Psoas muscle (tissue), 8 donors: Measurements from ENCODE around the gene TTYH1. TPM values are rescaled to one million over a fixed set of nuclear protein-coding genes. Genes with fewer than 3 reads are reported as not detected.

Source experiments
- ATAC-seq, 4 donors: fragments of 200-7000 bp; cut with Tn5 transposase; one replicate each; pipeline ENCODE4 v1.9.1; 2020; ENCODE audit warnings: moderate library complexity in 3 of 4, mild to moderate bottlenecking in 2 of 4
- DNase-seq, 2 donors: peaks; one replicate each; pipeline ENCODE4 v3.0.0-alpha.2; 2020
- H3K27ac ChIP-seq: fragments of 200-600 bp; one replicate; pipeline ENCODE4 v1.8.0; 2022
- H3K27me3 ChIP-seq, 3 donors: fragments of 200-600 bp in 1 of 3; one replicate each; pipeline versions ENCODE4 v1.6.1 to v1.8.0; 2013 to 2022; ENCODE audit warnings: low read length in 2 of 3, mild to moderate bottlenecking in 2 of 3, moderate library complexity in 1 of 3; ENCODE audit not compliant: insufficient read depth in 3 of 3
- H3K36me3 ChIP-seq, 2 donors: fragments of 200-600 bp in 1 of 2; one replicate each; pipeline versions ENCODE4 v1.6.1 to v1.8.0; 2013 to 2022; ENCODE audit warnings: low read depth in 1 of 2, mild to moderate bottlenecking in 1 of 2, moderate library complexity in 1 of 2; ENCODE audit not compliant: insufficient read depth in 1 of 2
- H3K4me1 ChIP-seq: fragments of 200-600 bp; one replicate; pipeline ENCODE4 v1.8.0; 2022
- H3K4me3 ChIP-seq: fragments of 200-600 bp; one replicate; pipeline ENCODE4 v1.8.0; 2022; ENCODE audit warnings: mild to moderate bottlenecking
- H3K9me3 ChIP-seq: fragments of 200-600 bp; one replicate; pipeline ENCODE4 v1.8.0; 2022
- CTCF ChIP-seq: fragments of 200-600 bp; IDR thresholded peaks from one replicate; pipeline ENCODE4 v1.8.0; 2022; ENCODE audit warnings: antibody characterized with exemption
- WGBS, 3 donors: extraction: QIAGEN DNeasy Blood & Tissue Kit; methylation state at CpG; one replicate each; pipeline versions ENCODE4 v1.1.6 to v1.1.7; 2013; 5-methylcytosine and 5-hydroxymethylcytosine counted together
- intact Hi-C, 2 donors: fragments of 100-400 bp; cut with DNase I; formaldehyde crosslinking; loops; one replicate each; pipeline versions ENCODE4 v1.11.0 to v1.14.2; 2022
- polyA plus RNA-seq, 3 donors: library from polyadenylated mRNA; stranded (reverse); fragments of 200-250 nt; gene quantifications; one replicate each; pipeline ENCODE4 v1.2.3, GENCODE V29; 2013
- total RNA-seq, 4 donors: library from RNA; stranded (reverse); fragmentation: NEBNext Ultra II Directional in 2 of 4; extraction: Animal tissue kit (Norgen Biotek cat#: 25700) in 2 of 4; gene quantifications; one replicate each; pipeline versions ENCODE4 v1.2.1 to v1.2.4, GENCODE V29; 2021 to 2023
- donor health status: healthy with polysubstance abuse.
- donor health status: DM: no; HTN: no; CAD: no; lungs with moderate emphysema.
- donor health status: Bipolar disorder and iron deficiency.
- donor health status: healthy.
- donor health status: DM: yes; HTN: yes; CAD: no.
- donor health status: DM: no; HTN: no; CAD: no.
- donor health status: DM: no; HTN: no; CAD: no.
- donor health status: DM: yes; HTN: yes; CAD: no.

TTYH1 gene
- total and polyA plus RNA-seq, 7 donors, result 0.34 to 1.9 (median 0.52) TPM; not detected in 1

GRCh38 chr19:54390942-54391577 is 24.2 kb upstream of the TTYH1 start:
- no peaks in the 10 kb centered on the region for H3K9me3 ChIP-seq
- ATAC-seq (no peak), DNase-seq (no peak)
- H3K4me1 ChIP-seq, result no peaks in the 10 kb centered on the region
- H3K27me3 ChIP-seq, result peaks cover 0 to 22% (median 5%) of the 10 kb centered on the region in 3 donors
- H3K4me3 ChIP-seq, result no peak overlapping the region
- no peaks in the 10 kb centered on the region for H3K36me3 ChIP-seq
- 14 to 19% (median 18%) methylated on average over 7 of the region's 7 CpGs for WGBS, 3 donors
- no peak overlapping the region for H3K27ac ChIP-seq
- intact Hi-C loops, result loop anchor here (2.0 to 10.0 kb wide), 2 partner anchors 222 to 226 kb away; no protein-coding TSS in a partner anchor
- peak; percentile 61 for TF ChIP-seq CTCF

GRCh38 chr19:54391589-54392061 is 23.6 kb upstream of the TTYH1 start:
- intact Hi-C loops, result loop anchor here (2.0 to 10.0 kb wide), 2 partner anchors 223 to 227 kb away; no protein-coding TSS in a partner anchor

GRCh38 chr19:54392105-54392504 is 23.2 kb upstream of the TTYH1 start:
- intact Hi-C loops, result loop anchor here in 1 of 2 donors (10.0 kb wide), 1 partner anchor 227 kb away; no protein-coding TSS in a partner anchor
- no peak for ATAC-seq
- TF ChIP-seq CTCF, result no peak
- Histone ChIP-seq H3K27ac (no peak overlapping the region), H3K4me3 (no peak overlapping the region), H3K36me3 (no peaks in the 10 kb centered on the region), H3K9me3 (no peaks in the 10 kb centered on the region), H3K27me3 (peaks cover 0 to 17% (median 3%) of the 10 kb centered on the region in 3 donors), H3K4me1 (no peaks in the 10 kb centered on the region)
- 45 to 62% (median 48%) methylated on average over 5 of the region's 5 CpGs for WGBS, 3 donors
- no peak for DNase-seq

More at GRCh38 chr19:54391589-54392061, 23.6 kb upstream of the TTYH1 start:
- Histone ChIP-seq H3K27me3 (peaks cover 0 to 21% (median 5%) of the 10 kb centered on the region in 3 donors), H3K36me3 (no peaks in the 10 kb centered on the region), H3K9me3 (no peaks in the 10 kb centered on the region), H3K4me3 (no peak overlapping the region), H3K27ac (no peak overlapping the region), H3K4me1 (no peaks in the 10 kb centered on the region)
- ATAC-seq (no peak), DNase-seq (no peak)
- TF ChIP-seq CTCF, result no peak
- 18 to 26% (median 20%) methylated on average over 4 of the region's 4 CpGs for WGBS, 3 donors

DNA sequence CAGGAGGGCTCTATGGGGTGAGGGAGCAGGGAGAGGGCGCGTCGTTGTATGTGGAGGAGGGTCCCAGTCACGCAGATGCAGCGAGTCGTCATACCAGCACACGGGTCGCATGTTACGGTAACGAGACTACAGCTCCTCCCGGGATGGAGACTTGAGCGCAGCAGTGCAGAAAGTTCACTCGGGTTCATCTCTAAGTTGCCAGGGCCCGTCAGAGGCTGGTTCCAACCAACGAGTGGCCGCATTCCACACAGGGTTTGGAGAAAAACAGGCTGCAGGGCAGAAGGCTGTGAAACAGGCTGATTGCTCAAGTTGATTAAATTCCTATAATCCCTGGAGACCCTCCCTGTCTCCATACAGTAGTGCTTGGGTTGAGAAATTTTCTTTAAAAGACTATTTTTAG is 21.9 kb upstream of the TTYH1 start:
- WGBS, 3 donors, result 72 to 79% (median 78%) methylated on average over 16 of the region's 16 CpGs
- intact Hi-C loops, result loop anchor here in 1 of 2 donors (10.0 kb wide), 1 partner anchor 229 kb away; no protein-coding TSS in a partner anchor
- H3K4me1 ChIP-seq, result no peaks in the 10 kb centered on the region
- ATAC-seq (no peak), DNase-seq (no peak)
- no peak overlapping the region for H3K27ac ChIP-seq
- no peaks in the 10 kb centered on the region for H3K36me3 ChIP-seq
- H3K9me3 ChIP-seq, result no peaks in the 10 kb centered on the region
- no peak for TF ChIP-seq CTCF
- peaks cover 0 to 13% (median 3%) of the 10 kb centered on the region in 3 donors for H3K27me3 ChIP-seq
- H3K4me3 ChIP-seq, result no peak overlapping the region
